Endodermal cell (in vitro differentiated cells): ENCODE measurements around the gene FBXL16. TPM values are rescaled to one million over a fixed set of nuclear protein-coding genes. Genes with fewer than 3 reads are reported as not detected.

Experiments used
- DNase-seq: peaks from one replicate; pipeline ENCODE4 v3.0.0-alpha.2; 2017
- H3K27ac ChIP-seq: 2 replicates; pipeline ENCODE4 v1.5.1; 2013; ENCODE audit warnings: mild to moderate bottlenecking, low read depth, low read length, moderate library complexity
- H3K27me3 ChIP-seq: 2 replicates; pipeline ENCODE4 v1.6.1; 2013; ENCODE audit warnings: mild to moderate bottlenecking, low read length, moderate library complexity; ENCODE audit not compliant: insufficient read depth, control insufficient read depth, poor library complexity, severe bottlenecking
- H3K36me3 ChIP-seq: 2 replicates; pipeline ENCODE4 v1.7.0; 2013; ENCODE audit warnings: mild to moderate bottlenecking, low read length, moderate library complexity; ENCODE audit not compliant: control insufficient read depth, insufficient read depth
- H3K4me1 ChIP-seq: one replicate; pipeline ENCODE4 v1.7.0; 2013; ENCODE audit warnings: low read length; ENCODE audit not compliant: control insufficient read depth, insufficient read depth
- H3K4me3 ChIP-seq: 2 replicates; pipeline ENCODE4 v1.5.1; 2013; ENCODE audit warnings: mild to moderate bottlenecking, low read length, moderate library complexity
- H3K9ac ChIP-seq: 2 replicates; pipeline ENCODE4 v1.6.1; 2013; ENCODE audit warnings: mild to moderate bottlenecking, low read length, moderate library complexity; ENCODE audit not compliant: poor library complexity, severe bottlenecking; ENCODE audit errors: extremely low read depth
- H3K9me3 ChIP-seq: 2 replicates; pipeline ENCODE4 v1.6.1; 2013; ENCODE audit warnings: mild to moderate bottlenecking, low read length, moderate library complexity; ENCODE audit not compliant: control insufficient read depth
- H3K27ac Mint-ChIP-seq: 2 replicates; pipeline ENCODE4 v1.8.0; 2020; ENCODE audit warnings: mixed read lengths
- H3K27me3 Mint-ChIP-seq: 2 replicates; pipeline ENCODE4 v1.8.0; 2021; ENCODE audit warnings: mild to moderate bottlenecking, mixed read lengths; ENCODE audit not compliant: insufficient read depth
- H3K36me3 Mint-ChIP-seq: 2 replicates; pipeline ENCODE4 v1.8.0; 2020; ENCODE audit warnings: low read depth, mixed read lengths
- H3K4me1 Mint-ChIP-seq: 2 replicates; pipeline ENCODE4 v1.8.0; 2020; ENCODE audit warnings: mixed read lengths
- H3K4me3 Mint-ChIP-seq: 2 replicates; pipeline ENCODE4 v1.8.0; 2020; ENCODE audit warnings: mild to moderate bottlenecking, moderate library complexity, mixed read lengths
- H3K9me3 Mint-ChIP-seq: 2 replicates; pipeline ENCODE4 v1.8.0; 2020; ENCODE audit warnings: mild to moderate bottlenecking, mixed read lengths
- CTCF ChIP-seq: fragments of 200-600 bp; sonication (generic); conservative IDR thresholded peaks from 2 replicates; pipeline ENCODE4 v1.5.0; 2021; ENCODE audit warnings: antibody characterized with exemption, mild to moderate bottlenecking
- WGBS, 2 experiments: methylation state at CpG; one replicate each; pipeline versions ENCODE4 v1.1.5 to v1.1.7; 2013; ENCODE audit warnings: missing lambda C conversion rate in 2 of 2, mixed read lengths in 1 of 2; ENCODE audit not compliant: insufficient coverage in 1 of 2, insufficient read length in 1 of 2; 5-methylcytosine and 5-hydroxymethylcytosine counted together
- total RNA-seq, 2 donors: library from RNA; stranded (reverse); fragmentation: NEBNext Ultra II Directional in 1 of 2; extraction: Animal tissue kit (Norgen Biotek cat#: 25700) in 1 of 2; gene quantifications; 2 replicates in 1 of 2; 3 replicates in 1 of 2; pipeline ENCODE4 v1.2.1, GENCODE V29; 2021

Gene FBXL16
- total RNA-seq, 2 donors from 2014 or later, result 0.38 to 2.2 TPM

GRCh38 chr16:725463-726187, 20.0 kb upstream of the FBXL16 start:
- Histone ChIP-seq H3K9me3 (no peaks in the 10 kb centered on the region), H3K9ac (no peak overlapping the region), H3K36me3 (no peaks in the 10 kb centered on the region), H3K4me3 (no peak overlapping the region), H3K27ac (no peak overlapping the region), H3K4me1 (peaks cover 3% of the 10 kb centered on the region), H3K27me3 (peaks cover 19% of the 10 kb centered on the region)
- no peaks in the 10 kb centered on the region for H3K4me1 Mint-ChIP-seq
- no peak for TF ChIP-seq CTCF
- WGBS, 2 experiments, result 87 to 88% methylated on average over 18 to 23 of the region's 23 CpGs
- no peak overlapping the region for H3K27ac Mint-ChIP-seq
- H3K4me3 Mint-ChIP-seq, result no peak overlapping the region
- no peaks in the 10 kb centered on the region for H3K9me3 Mint-ChIP-seq
- peaks cover 15% of the 10 kb centered on the region for H3K27me3 Mint-ChIP-seq
- no peaks in the 10 kb centered on the region for H3K36me3 Mint-ChIP-seq
- no peak for DNase-seq

GRCh38 chr16:725041-725376, 19.4 kb upstream of the FBXL16 start:
- H3K4me1 Mint-ChIP-seq, result peaks cover 3% of the 10 kb centered on the region
- Histone ChIP-seq H3K9me3 (no peaks in the 10 kb centered on the region), H3K4me3 (no peak overlapping the region), H3K4me1 (peaks cover 5% of the 10 kb centered on the region), H3K9ac (no peak overlapping the region), H3K36me3 (no peaks in the 10 kb centered on the region), H3K27ac (no peak overlapping the region), H3K27me3 (peaks cover 19% of the 10 kb centered on the region)
- H3K27ac Mint-ChIP-seq, result no peak overlapping the region
- no peaks in the 10 kb centered on the region for H3K36me3 Mint-ChIP-seq
- DNase-seq, result no peak
- 93 to 100% methylated on average over 5 to 7 of the region's 7 CpGs for WGBS, 2 experiments
- peaks cover 15% of the 10 kb centered on the region for H3K27me3 Mint-ChIP-seq
- no peak overlapping the region for H3K4me3 Mint-ChIP-seq
- no peak for TF ChIP-seq CTCF
- no peaks in the 10 kb centered on the region for H3K9me3 Mint-ChIP-seq

GRCh38 chr16:724188-725040, 18.8 kb upstream of the FBXL16 start:
- Mint-ChIP-seq H3K9me3 (no peaks in the 10 kb centered on the region), H3K27ac (no peak overlapping the region), H3K4me1 (peaks cover 3% of the 10 kb centered on the region), H3K36me3 (no peaks in the 10 kb centered on the region), H3K4me3 (no peak overlapping the region), H3K27me3 (peaks cover 15% of the 10 kb centered on the region)
- Histone ChIP-seq H3K27ac (no peak overlapping the region), H3K9me3 (no peaks in the 10 kb centered on the region), H3K4me3 (no peak overlapping the region), H3K4me1 (peaks cover 7% of the 10 kb centered on the region), H3K9ac (no peak overlapping the region), H3K27me3 (peaks cover 19% of the 10 kb centered on the region), H3K36me3 (no peaks in the 10 kb centered on the region)
- no peak for TF ChIP-seq CTCF
- DNase-seq, result no peak
- WGBS, 2 experiments, result 90 to 96% methylated on average over 18 to 29 of the region's 29 CpGs
